HepG2 (cell line): ENCODE data around the gene MACROD2. TPM values are rescaled to one million over a fixed set of nuclear protein-coding genes. Genes with fewer than 3 reads are reported as not detected.

Source experiments
- BORCS8-MEF2B ChIP-seq: sonication (generic); formaldehyde crosslinking; IDR thresholded peaks from 2 replicates; pipeline ENCODE4 v1.8.0; 2022; ENCODE audit warnings: mild to moderate bottlenecking, missing genetic modification reagents
- MIER2 ChIP-seq: IDR thresholded peaks from 2 replicates; pipeline ENCODE4 v1.6.1; 2016; ENCODE audit warnings: missing biosample characterization, missing genetic modification reagents
- MIER3 ChIP-seq: IDR thresholded peaks from 2 replicates; pipeline ENCODE4 v1.6.1; 2016; ENCODE audit warnings: missing compliant biosample characterization, borderline replicate concordance
- POGZ ChIP-seq: sonication (generic); formaldehyde crosslinking; IDR thresholded peaks from 2 replicates; pipeline ENCODE4 v1.4.0; 2020; ENCODE audit warnings: mild to moderate bottlenecking, missing genetic modification reagents
- REXO4 ChIP-seq: sonication (generic); formaldehyde crosslinking; IDR thresholded peaks from 2 replicates; pipeline ENCODE4 v1.8.0; 2022; ENCODE audit warnings: missing genetic modification reagents, mild to moderate bottlenecking, borderline replicate concordance
- SMAD1 ChIP-seq: sonication (generic); formaldehyde crosslinking; IDR thresholded peaks from 2 replicates; pipeline ENCODE4 v1.4.0; 2020; ENCODE audit warnings: missing genetic modification reagents, low read depth, mild to moderate bottlenecking, borderline replicate concordance
- ZNF34 ChIP-seq: sonication (generic); formaldehyde crosslinking; IDR thresholded peaks from 2 replicates; pipeline ENCODE4 v1.4.0; 2020; ENCODE audit warnings: mild to moderate bottlenecking, missing genetic modification reagents, borderline replicate concordance
- ZNF615 ChIP-seq: sonication (generic); formaldehyde crosslinking; IDR thresholded peaks from 2 replicates; pipeline ENCODE4 v1.5.0; 2020; ENCODE audit warnings: mild to moderate bottlenecking, missing genetic modification reagents, borderline replicate concordance
- ZNF709 ChIP-seq: sonication (generic); formaldehyde crosslinking; IDR thresholded peaks from 2 replicates; pipeline ENCODE4 v1.5.0; 2020; ENCODE audit warnings: mild to moderate bottlenecking, missing genetic modification reagents
- ZNF724P ChIP-seq: sonication (generic); formaldehyde crosslinking; IDR thresholded peaks from 2 replicates; pipeline ENCODE4 v1.8.0; 2022; ENCODE audit warnings: missing genetic modification reagents, borderline replicate concordance
- polyA plus RNA-seq, 8 experiments: library from polyadenylated mRNA; depleted of rRNA in 3 of 8; stranded (reverse) in 7 of 8; unstranded in 1 of 8; fragments of >200 nt; fragmentation: Illumina TruSeq in 4 of 8; extraction: Trizol in 4 of 8; gene quantifications; 2 replicates each; pipeline versions ENCODE4 v1.2.1 to v1.2.3, GENCODE V29; 2011 to 2016; ENCODE audit warnings: low read depth in 4 of 8, missing spikeins in 1 of 8, mixed read lengths in 1 of 8; ENCODE audit not compliant: insufficient read depth in 1 of 8
- total RNA-seq, 5 experiments: library from RNA; depleted of rRNA; stranded (reverse); fragments of >200 nt; fragmentation: Illumina TruSeq; extraction: Trizol; gene quantifications; 2 replicates each; pipeline ENCODE4 v1.2.3, GENCODE V29; 2016; ENCODE audit warnings: low read depth in 1 of 5
- TF ChIP-seq, protein P1 (sequence below): sonication (generic); formaldehyde crosslinking; IDR thresholded peaks from 2 replicates; pipeline ENCODE4 v1.5.0; 2020; ENCODE audit warnings: mild to moderate bottlenecking, missing genetic modification reagents
- TF ChIP-seq, protein P2 (sequence below): IDR thresholded peaks from 2 replicates; pipeline ENCODE4 v1.6.1; 2016; ENCODE audit warnings: low read depth, control low read depth
- TF ChIP-seq, protein P3 (sequence below): sonication (generic); formaldehyde crosslinking; IDR thresholded peaks from 2 replicates; pipeline ENCODE4 v1.4.0; 2020; ENCODE audit warnings: mild to moderate bottlenecking, missing genetic modification reagents
- TF ChIP-seq, protein P4 (sequence below): sonication (generic); formaldehyde crosslinking; IDR thresholded peaks from 2 replicates; pipeline ENCODE4 v1.4.0; 2020; ENCODE audit warnings: missing genetic modification reagents
- TF ChIP-seq, protein P5 (sequence below): sonication (generic); formaldehyde crosslinking; conservative IDR thresholded peaks from 2 replicates; pipeline ENCODE4 v1.4.0; 2020; ENCODE audit warnings: mild to moderate bottlenecking, missing genetic modification reagents, moderate library complexity
- TF ChIP-seq, protein P6 (sequence below): sonication (generic); formaldehyde crosslinking; IDR thresholded peaks from 2 replicates; pipeline ENCODE4 v1.8.1; 2023; ENCODE audit warnings: mild to moderate bottlenecking, missing genetic modification reagents

MACROD2 gene
- total and polyA plus RNA-seq, 2 of the 13 experiments (the other 11 are each of a cell fraction or from before 2014, with no cell fraction given) = 0.13 to 0.51 TPM

DNA sequence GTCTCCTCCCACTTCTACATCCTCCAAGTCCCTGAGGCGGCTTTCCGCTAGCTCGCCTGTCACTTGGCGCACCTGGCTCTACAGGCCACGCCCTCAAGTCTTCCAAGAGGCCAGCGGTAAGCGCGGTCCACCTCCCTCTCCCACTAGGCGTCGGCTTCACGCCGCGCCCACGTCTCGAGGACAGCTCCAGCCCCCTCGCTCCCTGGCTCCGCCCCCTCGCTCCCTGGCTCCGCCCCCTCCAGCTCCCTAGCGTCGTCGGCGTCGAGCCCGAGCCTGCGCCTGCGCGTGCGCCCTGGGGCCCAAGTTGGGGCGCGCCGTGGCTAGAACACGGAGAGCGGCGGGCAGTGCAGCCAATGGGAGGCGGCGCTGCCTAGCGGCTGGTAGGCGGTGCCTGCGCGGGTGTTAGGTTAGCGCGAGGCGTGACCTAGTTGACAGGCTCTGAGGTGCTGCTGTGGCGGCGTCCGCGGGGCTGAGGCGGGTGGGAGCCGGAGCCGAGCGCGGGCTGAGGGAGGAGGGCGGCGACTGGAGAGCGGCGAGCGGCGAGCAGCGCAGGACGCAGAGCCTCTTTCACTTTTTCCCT is at the start of gene MACROD2 (continued):
- TF ChIP-seq BORCS8-MEF2B (CRISPR knock-in tag) = peak; percentile 89
- TF ChIP-seq, protein P1, sequence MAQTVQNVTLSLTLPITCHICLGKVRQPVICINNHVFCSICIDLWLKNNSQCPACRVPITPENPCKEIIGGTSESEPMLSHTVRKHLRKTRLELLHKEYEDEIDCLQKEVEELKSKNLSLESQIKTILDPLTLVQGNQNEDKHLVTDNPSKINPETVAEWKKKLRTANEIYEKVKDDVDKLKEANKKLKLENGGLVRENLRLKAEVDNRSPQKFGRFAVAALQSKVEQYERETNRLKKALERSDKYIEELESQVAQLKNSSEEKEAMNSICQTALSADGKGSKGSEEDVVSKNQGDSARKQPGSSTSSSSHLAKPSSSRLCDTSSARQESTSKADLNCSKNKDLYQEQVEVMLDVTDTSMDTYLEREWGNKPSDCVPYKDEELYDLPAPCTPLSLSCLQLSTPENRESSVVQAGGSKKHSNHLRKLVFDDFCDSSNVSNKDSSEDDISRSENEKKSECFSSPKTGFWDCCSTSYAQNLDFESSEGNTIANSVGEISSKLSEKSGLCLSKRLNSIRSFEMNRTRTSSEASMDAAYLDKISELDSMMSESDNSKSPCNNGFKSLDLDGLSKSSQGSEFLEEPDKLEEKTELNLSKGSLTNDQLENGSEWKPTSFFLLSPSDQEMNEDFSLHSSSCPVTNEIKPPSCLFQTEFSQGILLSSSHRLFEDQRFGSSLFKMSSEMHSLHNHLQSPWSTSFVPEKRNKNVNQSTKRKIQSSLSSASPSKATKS (CRISPR knock-in tag) = no peak
- TF ChIP-seq ZNF34 (CRISPR knock-in tag) = 0 out of 2 replicates have a peak, but pooled peaks have one; percentile 42
- no peak for TF ChIP-seq REXO4 (CRISPR knock-in tag)
- TF ChIP-seq MIER2 (CRISPR knock-in tag) = no peak
- peak; percentile 74; the same call in 1 of the 2 replicates for TF ChIP-seq POGZ
- TF ChIP-seq SMAD1 (CRISPR knock-in tag) = no peak
- no peak for TF ChIP-seq MIER3 (CRISPR knock-in tag)
- TF ChIP-seq, protein P2, sequence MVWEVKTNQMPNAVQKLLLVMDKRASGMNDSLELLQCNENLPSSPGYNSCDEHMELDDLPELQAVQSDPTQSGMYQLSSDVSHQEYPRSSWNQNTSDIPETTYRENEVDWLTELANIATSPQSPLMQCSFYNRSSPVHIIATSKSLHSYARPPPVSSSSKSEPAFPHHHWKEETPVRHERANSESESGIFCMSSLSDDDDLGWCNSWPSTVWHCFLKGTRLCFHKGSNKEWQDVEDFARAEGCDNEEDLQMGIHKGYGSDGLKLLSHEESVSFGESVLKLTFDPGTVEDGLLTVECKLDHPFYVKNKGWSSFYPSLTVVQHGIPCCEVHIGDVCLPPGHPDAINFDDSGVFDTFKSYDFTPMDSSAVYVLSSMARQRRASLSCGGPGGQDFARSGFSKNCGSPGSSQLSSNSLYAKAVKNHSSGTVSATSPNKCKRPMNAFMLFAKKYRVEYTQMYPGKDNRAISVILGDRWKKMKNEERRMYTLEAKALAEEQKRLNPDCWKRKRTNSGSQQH (CRISPR knock-in tag) = peak; percentile 60; the same call in 1 of the 2 replicates
- TF ChIP-seq ZNF709 (CRISPR knock-in tag) = 0 out of 2 replicates have a peak, but pooled peaks have one; percentile 53
- TF ChIP-seq, protein P3, sequence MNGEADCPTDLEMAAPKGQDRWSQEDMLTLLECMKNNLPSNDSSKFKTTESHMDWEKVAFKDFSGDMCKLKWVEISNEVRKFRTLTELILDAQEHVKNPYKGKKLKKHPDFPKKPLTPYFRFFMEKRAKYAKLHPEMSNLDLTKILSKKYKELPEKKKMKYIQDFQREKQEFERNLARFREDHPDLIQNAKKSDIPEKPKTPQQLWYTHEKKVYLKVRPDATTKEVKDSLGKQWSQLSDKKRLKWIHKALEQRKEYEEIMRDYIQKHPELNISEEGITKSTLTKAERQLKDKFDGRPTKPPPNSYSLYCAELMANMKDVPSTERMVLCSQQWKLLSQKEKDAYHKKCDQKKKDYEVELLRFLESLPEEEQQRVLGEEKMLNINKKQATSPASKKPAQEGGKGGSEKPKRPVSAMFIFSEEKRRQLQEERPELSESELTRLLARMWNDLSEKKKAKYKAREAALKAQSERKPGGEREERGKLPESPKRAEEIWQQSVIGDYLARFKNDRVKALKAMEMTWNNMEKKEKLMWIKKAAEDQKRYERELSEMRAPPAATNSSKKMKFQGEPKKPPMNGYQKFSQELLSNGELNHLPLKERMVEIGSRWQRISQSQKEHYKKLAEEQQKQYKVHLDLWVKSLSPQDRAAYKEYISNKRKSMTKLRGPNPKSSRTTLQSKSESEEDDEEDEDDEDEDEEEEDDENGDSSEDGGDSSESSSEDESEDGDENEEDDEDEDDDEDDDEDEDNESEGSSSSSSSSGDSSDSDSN (CRISPR knock-in tag) = no peak
- no peak for TF ChIP-seq ZNF724P (CRISPR knock-in tag)
- TF ChIP-seq, protein P4, sequence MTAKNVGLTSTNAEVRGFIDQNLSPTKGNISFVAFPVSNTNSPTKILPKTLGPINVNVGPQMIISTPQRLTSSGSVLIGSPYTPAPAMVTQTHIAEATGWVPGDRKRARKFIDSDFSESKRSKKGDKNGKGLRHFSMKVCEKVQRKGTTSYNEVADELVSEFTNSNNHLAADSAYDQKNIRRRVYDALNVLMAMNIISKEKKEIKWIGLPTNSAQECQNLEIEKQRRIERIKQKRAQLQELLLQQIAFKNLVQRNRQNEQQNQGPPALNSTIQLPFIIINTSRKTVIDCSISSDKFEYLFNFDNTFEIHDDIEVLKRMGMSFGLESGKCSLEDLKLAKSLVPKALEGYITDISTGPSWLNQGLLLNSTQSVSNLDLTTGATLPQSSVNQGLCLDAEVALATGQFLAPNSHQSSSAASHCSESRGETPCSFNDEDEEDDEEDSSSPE (CRISPR knock-in tag) = peak; percentile 63; the same call in 1 of the 2 replicates
- TF ChIP-seq, protein P5, sequence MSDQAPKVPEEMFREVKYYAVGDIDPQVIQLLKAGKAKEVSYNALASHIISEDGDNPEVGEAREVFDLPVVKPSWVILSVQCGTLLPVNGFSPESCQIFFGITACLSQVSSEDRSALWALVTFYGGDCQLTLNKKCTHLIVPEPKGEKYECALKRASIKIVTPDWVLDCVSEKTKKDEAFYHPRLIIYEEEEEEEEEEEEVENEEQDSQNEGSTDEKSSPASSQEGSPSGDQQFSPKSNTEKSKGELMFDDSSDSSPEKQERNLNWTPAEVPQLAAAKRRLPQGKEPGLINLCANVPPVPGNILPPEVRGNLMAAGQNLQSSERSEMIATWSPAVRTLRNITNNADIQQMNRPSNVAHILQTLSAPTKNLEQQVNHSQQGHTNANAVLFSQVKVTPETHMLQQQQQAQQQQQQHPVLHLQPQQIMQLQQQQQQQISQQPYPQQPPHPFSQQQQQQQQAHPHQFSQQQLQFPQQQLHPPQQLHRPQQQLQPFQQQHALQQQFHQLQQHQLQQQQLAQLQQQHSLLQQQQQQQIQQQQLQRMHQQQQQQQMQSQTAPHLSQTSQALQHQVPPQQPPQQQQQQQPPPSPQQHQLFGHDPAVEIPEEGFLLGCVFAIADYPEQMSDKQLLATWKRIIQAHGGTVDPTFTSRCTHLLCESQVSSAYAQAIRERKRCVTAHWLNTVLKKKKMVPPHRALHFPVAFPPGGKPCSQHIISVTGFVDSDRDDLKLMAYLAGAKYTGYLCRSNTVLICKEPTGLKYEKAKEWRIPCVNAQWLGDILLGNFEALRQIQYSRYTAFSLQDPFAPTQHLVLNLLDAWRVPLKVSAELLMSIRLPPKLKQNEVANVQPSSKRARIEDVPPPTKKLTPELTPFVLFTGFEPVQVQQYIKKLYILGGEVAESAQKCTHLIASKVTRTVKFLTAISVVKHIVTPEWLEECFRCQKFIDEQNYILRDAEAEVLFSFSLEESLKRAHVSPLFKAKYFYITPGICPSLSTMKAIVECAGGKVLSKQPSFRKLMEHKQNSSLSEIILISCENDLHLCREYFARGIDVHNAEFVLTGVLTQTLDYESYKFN (CRISPR knock-in tag) = 0 out of 2 replicates have a peak, but pooled peaks have one; percentile 19
- TF ChIP-seq, protein P6, sequence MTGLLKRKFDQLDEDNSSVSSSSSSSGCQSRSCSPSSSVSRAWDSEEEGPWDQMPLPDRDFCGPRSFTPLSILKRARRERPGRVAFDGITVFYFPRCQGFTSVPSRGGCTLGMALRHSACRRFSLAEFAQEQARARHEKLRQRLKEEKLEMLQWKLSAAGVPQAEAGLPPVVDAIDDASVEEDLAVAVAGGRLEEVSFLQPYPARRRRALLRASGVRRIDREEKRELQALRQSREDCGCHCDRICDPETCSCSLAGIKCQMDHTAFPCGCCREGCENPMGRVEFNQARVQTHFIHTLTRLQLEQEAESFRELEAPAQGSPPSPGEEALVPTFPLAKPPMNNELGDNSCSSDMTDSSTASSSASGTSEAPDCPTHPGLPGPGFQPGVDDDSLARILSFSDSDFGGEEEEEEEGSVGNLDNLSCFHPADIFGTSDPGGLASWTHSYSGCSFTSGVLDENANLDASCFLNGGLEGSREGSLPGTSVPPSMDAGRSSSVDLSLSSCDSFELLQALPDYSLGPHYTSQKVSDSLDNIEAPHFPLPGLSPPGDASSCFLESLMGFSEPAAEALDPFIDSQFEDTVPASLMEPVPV = peak; percentile 27; the same call in 1 of the 2 replicates
- no peak for TF ChIP-seq ZNF615
